Tibial artery (tissue), 4 donors: ENCODE measurements around the gene ATP9A.

Source experiments
- DNase-seq, 2 donors: peaks; one replicate each; pipeline ENCODE4 v3.0.0-alpha.2; 2019
- H3K27ac ChIP-seq, 2 donors: fragments of 200-600 bp; sonication (generic) in 1 of 2; 1 replicate in 1 of 2; 2 replicates in 1 of 2; pipeline ENCODE4 v1.5.1; 2018 to 2019; ENCODE audit warnings: mild to moderate bottlenecking in 1 of 2
- H3K27me3 ChIP-seq, 2 donors: fragments of 200-600 bp; sonication (generic) in 1 of 2; one replicate each; pipeline versions ENCODE4 v1.5.1 to v1.6.0; 2016 to 2019
- H3K36me3 ChIP-seq, 3 donors: fragments of 200-600 bp; sonication (generic) in 2 of 3; one replicate each; pipeline ENCODE4 v1.5.1; 2016 to 2019; ENCODE audit warnings: mild to moderate bottlenecking in 2 of 3
- H3K4me1 ChIP-seq, 4 donors: fragments of 200-600 bp; sonication (generic) in 2 of 4; 1 replicate in 3 of 4; 2 replicates in 1 of 4; pipeline ENCODE4 v1.5.1; 2016 to 2019
- H3K4me3 ChIP-seq, 2 donors: fragments of 200-600 bp; sonication (generic) in 1 of 2; 1 replicate in 1 of 2; 2 replicates in 1 of 2; pipeline ENCODE4 v1.5.1; 2018 to 2019; ENCODE audit warnings: mild to moderate bottlenecking in 2 of 2
- H3K9me3 ChIP-seq, 3 donors: fragments of 200-600 bp; sonication (generic) in 1 of 3; one replicate each; pipeline ENCODE4 v1.5.1; 2016 to 2019
- intact Hi-C: fragments of 100-400 bp; cut with DNase I; formaldehyde crosslinking; loops from one replicate; pipeline ENCODE4 v1.15.0; 2023; ENCODE audit warnings: low total_unique reads
- TF ChIP-seq, protein P1 (sequence below), 2 experiments: fragments of 200-600 bp in 1 of 2; fragments of 450-650 bp in 1 of 2; IDR thresholded peaks; one replicate each; pipeline ENCODE4 v1.5.1; 2017 to 2019; ENCODE audit warnings: antibody characterized with exemption in 2 of 2, mild to moderate bottlenecking in 1 of 2, moderate library complexity in 1 of 2

ATP9A gene

DNA sequence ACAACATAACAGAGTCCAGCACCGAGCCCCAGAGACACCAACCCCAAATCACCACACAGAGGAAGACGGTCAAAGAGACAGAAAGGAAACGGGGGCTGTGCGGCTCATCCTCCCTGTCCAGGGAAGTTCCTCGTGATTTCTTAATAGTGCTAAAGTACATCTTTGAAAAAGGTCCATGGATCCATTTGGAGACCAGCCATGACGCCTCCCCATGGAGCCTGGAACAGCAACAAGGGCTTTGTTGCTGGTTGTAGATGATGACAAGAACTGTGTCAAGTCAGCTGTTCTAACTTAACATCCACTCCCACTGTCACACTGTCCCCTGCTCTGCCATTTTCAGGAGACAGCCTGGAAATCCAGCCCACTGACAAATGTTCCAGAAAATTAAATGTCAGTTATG is 99.7 kb downstream of the ATP9A start:
- TF ChIP-seq, protein P1, sequence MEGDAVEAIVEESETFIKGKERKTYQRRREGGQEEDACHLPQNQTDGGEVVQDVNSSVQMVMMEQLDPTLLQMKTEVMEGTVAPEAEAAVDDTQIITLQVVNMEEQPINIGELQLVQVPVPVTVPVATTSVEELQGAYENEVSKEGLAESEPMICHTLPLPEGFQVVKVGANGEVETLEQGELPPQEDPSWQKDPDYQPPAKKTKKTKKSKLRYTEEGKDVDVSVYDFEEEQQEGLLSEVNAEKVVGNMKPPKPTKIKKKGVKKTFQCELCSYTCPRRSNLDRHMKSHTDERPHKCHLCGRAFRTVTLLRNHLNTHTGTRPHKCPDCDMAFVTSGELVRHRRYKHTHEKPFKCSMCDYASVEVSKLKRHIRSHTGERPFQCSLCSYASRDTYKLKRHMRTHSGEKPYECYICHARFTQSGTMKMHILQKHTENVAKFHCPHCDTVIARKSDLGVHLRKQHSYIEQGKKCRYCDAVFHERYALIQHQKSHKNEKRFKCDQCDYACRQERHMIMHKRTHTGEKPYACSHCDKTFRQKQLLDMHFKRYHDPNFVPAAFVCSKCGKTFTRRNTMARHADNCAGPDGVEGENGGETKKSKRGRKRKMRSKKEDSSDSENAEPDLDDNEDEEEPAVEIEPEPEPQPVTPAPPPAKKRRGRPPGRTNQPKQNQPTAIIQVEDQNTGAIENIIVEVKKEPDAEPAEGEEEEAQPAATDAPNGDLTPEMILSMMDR (IDR thresholded peaks at IDR 0.05): no peak
- Histone ChIP-seq H3K4me3 (no peak overlapping the region), H3K27ac (no peak overlapping the region), H3K36me3 (peaks cover 46 to 93% (median 48%) of the 10 kb centered on the region in 3 donors), H3K4me1 (no peaks in the 10 kb centered on the region), H3K9me3 (no peaks in the 10 kb centered on the region), H3K27me3 (no peaks in the 10 kb centered on the region)
- intact Hi-C loops: no loop called here
- DNase-seq: no peak

DNA sequence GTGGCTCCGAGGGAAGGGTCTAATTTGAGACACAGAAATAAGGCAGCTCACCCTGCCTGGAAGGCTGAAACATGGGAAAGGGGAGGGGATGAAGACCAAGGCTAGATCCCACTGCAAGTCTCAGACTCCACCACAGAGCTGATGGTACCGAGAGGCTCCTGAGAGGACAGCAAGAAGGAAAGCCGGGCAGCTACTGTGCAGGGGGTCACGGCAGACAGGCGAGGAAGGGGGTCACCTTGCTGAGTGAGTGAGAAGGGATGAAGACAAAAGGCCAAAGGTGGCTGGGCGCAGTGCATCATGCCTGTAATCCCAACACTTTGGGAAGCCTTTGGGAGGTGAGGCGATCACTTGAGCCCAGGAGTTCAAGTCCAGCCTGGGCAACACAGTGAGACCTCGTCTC is 100.7 kb downstream of the ATP9A start:
- Histone ChIP-seq H3K36me3 (peaks cover 38 to 85% (median 39%) of the 10 kb centered on the region in 3 donors), H3K4me3 (no peak overlapping the region), H3K4me1 (no peaks in the 10 kb centered on the region), H3K27ac (no peak overlapping the region), H3K27me3 (no peaks in the 10 kb centered on the region), H3K9me3 (no peaks in the 10 kb centered on the region)
- TF ChIP-seq, protein P1 (IDR thresholded peaks at IDR 0.05): no peak
- no peak for DNase-seq
- intact Hi-C loops: no loop called here

DNA sequence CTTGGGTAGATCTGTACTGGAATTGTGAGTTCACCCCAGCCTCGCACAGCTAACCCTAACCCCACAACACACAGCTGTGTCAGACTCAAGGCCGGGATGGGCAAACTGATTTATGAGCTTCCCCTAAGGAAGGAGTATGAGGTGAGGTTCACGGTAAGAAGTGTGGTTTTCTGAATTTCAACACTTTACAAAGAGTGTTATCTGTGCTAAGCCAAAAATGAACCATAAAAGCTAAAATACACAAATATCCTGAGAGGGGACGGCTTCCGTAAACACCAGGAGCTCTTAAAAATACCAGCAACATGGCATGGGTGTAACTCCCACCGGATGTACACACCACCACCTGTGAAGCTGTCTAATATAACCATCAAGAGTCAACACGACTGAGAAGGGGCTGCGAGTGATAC is 101.2 kb downstream of the ATP9A start:
- H3K36me3 ChIP-seq: peaks cover 39 to 80% (median 39%) of the 10 kb centered on the region in 3 donors
- intact Hi-C loops: no loop called here
- H3K4me3 ChIP-seq: no peak overlapping the region
- no peak overlapping the region for H3K27ac ChIP-seq
- no peaks in the 10 kb centered on the region for H3K4me1 ChIP-seq
- DNase-seq: no peak
- H3K9me3 ChIP-seq: no peaks in the 10 kb centered on the region
- H3K27me3 ChIP-seq: no peaks in the 10 kb centered on the region
- TF ChIP-seq, protein P1 (IDR thresholded peaks at IDR 0.05): no peak

DNA sequence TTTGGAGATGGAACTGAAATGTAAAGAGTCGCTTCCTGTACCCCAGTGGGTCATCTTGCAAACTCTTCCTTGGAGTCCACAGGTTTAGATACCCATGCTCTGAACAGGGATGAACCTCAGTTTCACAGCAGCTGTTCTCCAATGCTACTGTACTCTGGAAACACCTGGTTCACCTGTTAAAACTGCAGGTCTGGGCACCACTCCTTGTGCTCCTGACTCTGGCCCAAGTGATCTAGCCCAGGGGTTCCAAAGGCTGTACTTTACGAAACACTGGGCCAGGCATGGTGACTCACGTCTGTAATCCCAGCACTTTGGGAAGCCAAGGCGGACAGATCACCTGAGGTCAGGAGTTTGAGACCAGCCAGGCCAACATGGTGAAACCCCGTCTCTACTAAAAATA is 102.1 kb downstream of the ATP9A start:
- Histone ChIP-seq H3K36me3 (peaks cover 36 to 71% (median 38%) of the 10 kb centered on the region in 3 donors), H3K27ac (no peak overlapping the region), H3K9me3 (no peaks in the 10 kb centered on the region), H3K4me3 (no peak overlapping the region), H3K4me1 (no peaks in the 10 kb centered on the region), H3K27me3 (no peaks in the 10 kb centered on the region)
- TF ChIP-seq, protein P1 (IDR thresholded peaks at IDR 0.05): no peak
- intact Hi-C loops: no loop called here
- DNase-seq: no peak

DNA sequence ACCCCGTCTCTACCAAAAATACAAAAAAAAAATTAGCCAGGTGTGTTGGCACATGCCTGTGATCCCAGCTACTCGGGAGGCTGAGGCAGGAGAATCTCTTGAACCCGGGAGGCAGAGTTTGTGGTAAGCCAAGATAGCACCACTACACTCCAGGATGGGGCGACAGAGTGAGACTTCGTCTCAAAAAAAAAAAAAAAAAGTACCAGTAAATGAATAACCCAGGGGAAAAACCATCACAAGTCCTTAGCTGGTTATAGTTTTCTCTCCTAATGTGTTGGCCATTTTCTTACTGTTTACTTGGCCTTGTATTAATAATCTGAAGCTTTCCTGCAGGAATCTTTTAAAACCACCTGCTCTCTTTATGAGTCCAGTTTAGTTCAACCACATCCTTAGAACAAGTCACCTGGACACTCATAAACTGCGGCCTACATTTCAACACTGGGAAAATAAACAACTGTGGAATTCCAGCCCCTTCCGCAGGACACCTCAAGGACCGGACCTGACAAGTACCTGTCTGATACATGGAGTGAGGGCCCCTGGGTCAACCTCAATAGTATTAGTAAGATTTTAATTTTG is 102.6 kb downstream of the ATP9A start:
- Histone ChIP-seq H3K4me3 (no peak overlapping the region), H3K9me3 (no peaks in the 10 kb centered on the region), H3K36me3 (peaks cover 32 to 66% (median 33%) of the 10 kb centered on the region in 3 donors), H3K27ac (no peak overlapping the region), H3K4me1 (no peaks in the 10 kb centered on the region), H3K27me3 (no peaks in the 10 kb centered on the region)
- no peak for DNase-seq
- intact Hi-C loops: no loop called here
- TF ChIP-seq, protein P1 (IDR thresholded peaks at IDR 0.05): no peak
